ENCODE measurements around the gene CALY.

The CALY gene

GRCh38 chr10:133336577-133337369, at the start of gene CALY:
TSS of gene CALY (minus strand) at chr10:133336896. CDS start at chr10:133328989, 7,907 bp downstream.
- no peak for TF ChIP-seq CTCF (IDR thresholded peaks at IDR 0.05; ENCODE audit: insufficient read depth, low read length, missing control alignments)
- H3K4me3 ChIP-seq (ENCODE audit: low read depth, low read length), result no peak within 1 kb of the TSS; the same call in none of the 2 replicates
- DNase-seq (ENCODE audit: low read depth, low spot score), result no peak
- ChIA-PET CTCF (interaction anchor here (1.1 kb wide), 1 partner anchor 9 kb away, joined by 4 read pairs; no protein-coding TSS in a partner anchor), POLR2A (interaction anchor here (0.6 kb wide), 1 partner anchor 9 kb away, joined by 3 read pairs; no protein-coding TSS in a partner anchor)

DNA sequence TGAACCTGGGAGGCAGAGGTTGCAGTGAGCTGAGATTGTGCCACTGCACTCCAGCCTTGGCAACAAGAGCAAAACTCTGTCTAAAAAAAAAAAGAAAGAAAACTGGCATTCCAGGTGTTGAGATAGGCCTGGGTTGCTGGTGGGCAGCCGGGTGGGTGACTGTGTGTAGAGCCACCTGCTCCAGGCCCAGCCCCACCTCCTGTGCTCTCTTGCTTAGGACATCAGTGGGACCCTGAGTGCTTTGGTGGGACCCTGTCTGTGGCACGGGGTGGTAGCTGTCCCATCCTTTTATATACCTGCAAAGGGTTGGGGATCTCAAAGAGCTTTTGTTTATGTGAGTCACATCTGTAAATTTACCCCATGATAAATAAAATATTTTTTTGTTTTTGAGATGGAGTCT, 48.5 kb upstream of the CALY start:
- POLR2A ChIA-PET, result no interaction called here
- TF ChIP-seq CTCF (IDR thresholded peaks at IDR 0.05; ENCODE audit: insufficient read depth, low read length, missing control alignments), result no peak
- CTCF ChIA-PET, result no interaction called here
- H3K4me3 ChIP-seq (ENCODE audit: low read depth, low read length), result no peak overlapping the region
- no peak for DNase-seq (ENCODE audit: low read depth, low spot score)

- POLR2A ChIA-PET, result no interaction called here
- no peak for TF ChIP-seq CTCF (IDR thresholded peaks at IDR 0.05; ENCODE audit: insufficient read depth, low read length, missing control alignments)
- CTCF ChIA-PET, result no interaction called here
- DNase-seq (ENCODE audit: low read depth, low spot score), result no peak
- no peak overlapping the region for H3K4me3 ChIP-seq (ENCODE audit: low read depth, low read length)
Observed at GRCh38 chr10:133384071-133384470, 47.4 kb upstream of the CALY start.

GRCh38 chr10:133383551-133383950, 46.9 kb upstream of the CALY start:
- CTCF ChIA-PET, result no interaction called here
- POLR2A ChIA-PET, result no interaction called here
- DNase-seq (ENCODE audit: low read depth, low spot score), result no peak
- TF ChIP-seq CTCF (IDR thresholded peaks at IDR 0.05; ENCODE audit: insufficient read depth, low read length, missing control alignments), result no peak
- H3K4me3 ChIP-seq (ENCODE audit: low read depth, low read length), result no peak overlapping the region

- ChIA-PET POLR2A (no interaction called here), CTCF (interaction anchor here (1.0 kb wide), 1 partner anchor 51 kb away, joined by 3 read pairs; no protein-coding TSS in a partner anchor)
- DNase-seq (ENCODE audit: low read depth, low spot score), result no peak
- TF ChIP-seq CTCF (IDR thresholded peaks at IDR 0.05; ENCODE audit: insufficient read depth, low read length, missing control alignments), result no peak
- no peak overlapping the region for H3K4me3 ChIP-seq (ENCODE audit: low read depth, low read length)
Observed at GRCh38 chr10:133381036-133381435, 44.3 kb upstream of the CALY start.

- H3K4me3 ChIP-seq (ENCODE audit: low read depth, low read length), result peak overlapping the region; percentile 57
- no peak for TF ChIP-seq CTCF (IDR thresholded peaks at IDR 0.05; ENCODE audit: insufficient read depth, low read length, missing control alignments)
- no peak for DNase-seq (ENCODE audit: low read depth, low spot score)
- ChIA-PET POLR2A (no interaction called here), CTCF (interaction anchor here (0.9 kb wide), 1 partner anchor 11 kb away, joined by 3 read pairs; no protein-coding TSS in a partner anchor)
Observed at GRCh38 chr10:133379801-133380666, 43.3 kb upstream of the CALY start.
